ENCODE measurements around the gene ARHGAP21.

Gene ARHGAP21

GRCh38 chr10:24579448-24579847 lies 144.2 kb downstream of the ARHGAP21 start:
- in situ Hi-C loops (cut with HindIII; ENCODE audit: low sequenced_read_pairs), result no loop called here
- DNase-seq (ENCODE audit: low read depth), result no peak
- TF ChIP-seq CTCF (IDR thresholded peaks at IDR 0.05; ENCODE audit: low read depth, low read length, missing control alignments), result no peak
- H3K4me3 ChIP-seq (ENCODE audit: low read depth, low read length), result no peak overlapping the region

GRCh38 chr10:24575481-24576002 lies 148.1 kb downstream of the ARHGAP21 start:
- in situ Hi-C loops (cut with HindIII; ENCODE audit: low sequenced_read_pairs), result no loop called here

GRCh38 chr10:24574578-24575155 lies 149.0 kb downstream of the ARHGAP21 start:
- H3K4me3 ChIP-seq (ENCODE audit: low read depth, low read length), result no peak overlapping the region
- no peak for DNase-seq (ENCODE audit: low read depth)
- in situ Hi-C loops (cut with HindIII; ENCODE audit: low sequenced_read_pairs), result no loop called here
- no peak for TF ChIP-seq CTCF (IDR thresholded peaks at IDR 0.05; ENCODE audit: low read depth, low read length, missing control alignments)

More at GRCh38 chr10:24575481-24576002, 148.1 kb downstream of the ARHGAP21 start:
- TF ChIP-seq CTCF (IDR thresholded peaks at IDR 0.05; ENCODE audit: low read depth, low read length, missing control alignments), result no peak
- DNase-seq (ENCODE audit: low read depth), result no peak
- no peak overlapping the region for H3K4me3 ChIP-seq (ENCODE audit: low read depth, low read length)

- in situ Hi-C loops (cut with HindIII; ENCODE audit: low sequenced_read_pairs), result no loop called here
- TF ChIP-seq CTCF (IDR thresholded peaks at IDR 0.05; ENCODE audit: low read depth, low read length, missing control alignments), result no peak
- DNase-seq (ENCODE audit: low read depth), result no peak
- H3K4me3 ChIP-seq (ENCODE audit: low read depth, low read length), result no peak overlapping the region
Measured at GRCh38 chr10:24574161-24574560, 149.5 kb downstream of the ARHGAP21 start.

- DNase-seq (ENCODE audit: low read depth), result no peak
- TF ChIP-seq CTCF (IDR thresholded peaks at IDR 0.05; ENCODE audit: low read depth, low read length, missing control alignments), result no peak
- in situ Hi-C loops (cut with HindIII; ENCODE audit: low sequenced_read_pairs), result no loop called here
- no peak overlapping the region for H3K4me3 ChIP-seq (ENCODE audit: low read depth, low read length)
Measured at GRCh38 chr10:24571870-24572450, 151.7 kb downstream of the ARHGAP21 start.

- H3K4me3 ChIP-seq (ENCODE audit: low read depth, low read length), result no peak overlapping the region
- no peak for TF ChIP-seq CTCF (IDR thresholded peaks at IDR 0.05; ENCODE audit: low read depth, low read length, missing control alignments)
- no peak for DNase-seq (ENCODE audit: low read depth)
- in situ Hi-C loops (cut with HindIII; ENCODE audit: low sequenced_read_pairs), result no loop called here
Measured at GRCh38 chr10:24570658-24571426, 152.8 kb downstream of the ARHGAP21 start.

Data from astrocyte of the cerebellum (primary cell).